ENCODE measurements around the gene BAZ1B.

GRCh38 chr7:73560109-73560835 lies 38.2 kb upstream of the BAZ1B start:
- no peak for TF ChIP-seq CTCF (conservative IDR thresholded peaks at IDR 0.05; ENCODE audit: low read depth, low read length)
- no peak for TF ChIP-seq EZH2 (IDR thresholded peaks at IDR 0.05; ENCODE audit: borderline replicate concordance, low read depth, low read length, poor library complexity, severe bottlenecking)

Data from A673 (cell line).